ENCODE measurements around the gene DYNC1H1.

DNA sequence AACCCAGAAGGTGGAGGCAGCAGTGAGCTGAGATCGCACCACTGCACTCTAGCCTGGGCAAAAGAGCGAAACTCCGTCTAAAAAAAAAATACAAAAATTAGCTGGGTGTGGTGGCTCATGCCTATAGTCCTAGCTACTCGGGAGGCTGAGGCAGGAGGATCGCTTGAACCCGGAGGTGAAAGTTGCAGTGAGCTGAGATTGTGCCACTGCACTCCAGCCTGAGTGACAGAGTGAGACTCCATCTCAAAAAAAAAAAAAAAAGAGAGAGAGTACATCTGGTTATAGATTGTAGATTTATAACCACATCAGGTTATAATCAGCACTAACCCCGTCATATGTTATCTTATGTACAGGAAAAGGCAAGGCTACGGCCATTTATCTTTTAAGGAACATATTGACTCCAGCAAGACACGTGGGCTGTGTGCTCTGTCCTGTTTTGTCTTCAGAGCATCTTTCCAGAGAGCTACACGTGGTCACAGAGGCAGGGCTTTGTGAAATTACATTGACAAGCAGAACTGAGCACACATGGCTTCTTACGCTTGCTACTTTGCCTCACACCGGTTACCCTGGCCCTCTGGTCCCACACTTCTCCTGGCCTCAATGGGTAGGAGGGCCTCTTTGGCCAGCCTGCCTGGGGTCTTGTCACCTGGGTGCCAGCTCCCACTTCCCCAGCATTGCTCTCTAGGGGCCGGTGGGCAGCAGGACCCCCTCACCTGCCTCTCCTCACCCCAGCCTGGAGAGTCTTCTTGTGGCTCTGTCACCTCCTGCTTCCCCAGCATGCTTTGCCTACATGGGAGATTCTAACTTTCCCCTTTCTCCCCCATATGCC is 6.8 kb upstream of the DYNC1H1 start:
- TF ChIP-seq POLR2A (IDR thresholded peaks at IDR 0.05) (no peak), CTCF (IDR thresholded peaks at IDR 0.05) (no peak), POLR2AphosphoS5 (IDR thresholded peaks at IDR 0.05) (no peak), EP300 (IDR thresholded peaks at IDR 0.05) (no peak)
